ENCODE results near the gene GLIPR1L2.

DNA sequence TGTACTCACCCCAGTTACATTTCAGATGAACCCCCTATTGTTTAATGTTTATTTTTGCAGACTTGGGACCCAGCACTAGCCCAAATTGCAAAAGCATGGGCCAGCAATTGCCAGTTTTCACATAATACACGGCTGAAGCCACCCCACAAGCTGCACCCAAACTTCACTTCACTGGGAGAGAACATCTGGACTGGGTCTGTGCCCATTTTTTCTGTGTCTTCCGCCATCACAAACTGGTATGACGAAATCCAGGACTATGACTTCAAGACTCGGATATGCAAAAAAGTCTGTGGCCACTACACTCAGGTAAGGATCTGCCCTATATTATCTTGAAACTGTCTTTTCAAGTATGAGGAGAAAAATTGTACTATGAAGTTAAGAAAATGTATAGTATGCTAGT is 90.9 kb downstream of the GLIPR1L2 start:
- TF ChIP-seq, protein P1, sequence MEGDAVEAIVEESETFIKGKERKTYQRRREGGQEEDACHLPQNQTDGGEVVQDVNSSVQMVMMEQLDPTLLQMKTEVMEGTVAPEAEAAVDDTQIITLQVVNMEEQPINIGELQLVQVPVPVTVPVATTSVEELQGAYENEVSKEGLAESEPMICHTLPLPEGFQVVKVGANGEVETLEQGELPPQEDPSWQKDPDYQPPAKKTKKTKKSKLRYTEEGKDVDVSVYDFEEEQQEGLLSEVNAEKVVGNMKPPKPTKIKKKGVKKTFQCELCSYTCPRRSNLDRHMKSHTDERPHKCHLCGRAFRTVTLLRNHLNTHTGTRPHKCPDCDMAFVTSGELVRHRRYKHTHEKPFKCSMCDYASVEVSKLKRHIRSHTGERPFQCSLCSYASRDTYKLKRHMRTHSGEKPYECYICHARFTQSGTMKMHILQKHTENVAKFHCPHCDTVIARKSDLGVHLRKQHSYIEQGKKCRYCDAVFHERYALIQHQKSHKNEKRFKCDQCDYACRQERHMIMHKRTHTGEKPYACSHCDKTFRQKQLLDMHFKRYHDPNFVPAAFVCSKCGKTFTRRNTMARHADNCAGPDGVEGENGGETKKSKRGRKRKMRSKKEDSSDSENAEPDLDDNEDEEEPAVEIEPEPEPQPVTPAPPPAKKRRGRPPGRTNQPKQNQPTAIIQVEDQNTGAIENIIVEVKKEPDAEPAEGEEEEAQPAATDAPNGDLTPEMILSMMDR (IDR thresholded peaks at IDR 0.05; ENCODE audit: low read length), result no peak
- no peak for TF ChIP-seq EZH2 (optimal IDR thresholded peaks at IDR 0.05; ENCODE audit: low read depth, low read length)

Data from MM.1S (cell line).